Measurements from ENCODE around the gene BAD. TPM values are rescaled to one million over a fixed set of nuclear protein-coding genes. Genes with fewer than 3 reads are reported as not detected.

The BAD gene
- total and polyA plus RNA-seq, 2 of the 13 experiments (the other 11 are each of a cell fraction or from before 2014, with no cell fraction given), result 17.9 to 28.5 TPM

- peaks cover 14 to 45% of the 10 kb centered on the region in 2 experiments; a peak in 4 of 5 replicates for H3K36me3 ChIP-seq (replicated peaks in 1 of 2; ENCODE audit: control insufficient read depth in 1 of 2, insufficient read depth in 2 of 2, low read length in 2 of 2)
- no peak overlapping the region for H3K9ac ChIP-seq (ENCODE audit: insufficient read depth, low read depth, low read length)
- no peak overlapping the region for H2AFZ ChIP-seq (ENCODE audit: low read length)
- 88% methylated on average over 4 of the region's 4 CpGs for WGBS (ENCODE audit: low lambda C conversion rate)
- DNase-seq (ENCODE audit: low spot score) (no peak), ATAC-seq (no peak), FAIRE-seq (no peak)
- TF ChIP-seq ZNF652 (CRISPR knock-in tag; IDR thresholded peaks at IDR 0.05; ENCODE audit: borderline replicate concordance, low read depth) (no peak), ZNF891 (CRISPR knock-in tag; IDR thresholded peaks at IDR 0.05) (no peak), HIC2 (CRISPR knock-in tag; IDR thresholded peaks at IDR 0.05; ENCODE audit: low read depth) (no peak), NR2F6 (IDR thresholded peaks at IDR 0.05) (peak; percentile 54; the same call in 1 of the 2 replicates), NR2F6 (CRISPR knock-in tag; IDR thresholded peaks at IDR 0.05) (no peak), ZNF337 (CRISPR knock-in tag; IDR thresholded peaks at IDR 0.05; ENCODE audit: borderline replicate concordance, low read depth) (no peak), NR2C2 (CRISPR knock-in tag; IDR thresholded peaks at IDR 0.05; ENCODE audit: borderline replicate concordance) (peak; percentile 46; the same call in 1 of the 2 replicates)
- intact Hi-C loops (cut with micrococcal nuclease; ENCODE audit: unreplicated experiment), result no loop called here
- H3K4me2 ChIP-seq (ENCODE audit: low read depth, low read length), result no peak overlapping the region
- H3K27me3 ChIP-seq (ENCODE audit: control insufficient read depth in 1 of 2, insufficient read depth in 2 of 2, low read length in 2 of 2), result no peaks in the 10 kb centered on the region
- in situ Hi-C loops (cut with HindIII; ENCODE audit: extremely low pct_ligation_motif_present, low pct_unique_long_range_greater_than_20kb), result no loop called here
- no peaks in the 10 kb centered on the region for H4K20me1 ChIP-seq (ENCODE audit: insufficient read depth, low read length)
- H3K27ac ChIP-seq (ENCODE audit: extremely low read length, insufficient read depth, low read length), result no peak overlapping the region
- no peak overlapping the region for H3K4me3 ChIP-seq (replicated peaks in 1 of 3; ENCODE audit: insufficient read depth in 1 of 3, low read depth in 2 of 3, low read length in 3 of 3)
- no peaks in the 10 kb centered on the region for H3K9me3 ChIP-seq (ENCODE audit: low read length)
- no TSS peak for BruUV-seq (replicated peaks)
- POLR2A ChIA-PET, result interaction anchor here (2.6 kb wide), 1 partner anchor 10 kb away, joined by 10 read pairs; no protein-coding TSS in a partner anchor
- H3K4me1 ChIP-seq (ENCODE audit: insufficient read depth, low read length), result no peaks in the 10 kb centered on the region
- H3K79me2 ChIP-seq (ENCODE audit: insufficient read depth, low read length), result no peaks in the 10 kb centered on the region
- CTCF ChIA-PET (ENCODE audit: low intra/inter-chr PET ratio, low total read pairs), result no interaction called here
Observed at GRCh38 chr11:64259533-64260067, 24.9 kb downstream of the BAD start.
